Activated CD4-positive, CD25-positive, alpha-beta regulatory T cell (primary cell): ENCODE results near the gene TNFAIP8L1.

Experiments
- DNase-seq, 4 experiments: peaks; one replicate each; lab custom pipeline; 2025; lab: John Stamatoyannopoulos, UW

TNFAIP8L1 gene

DNA sequence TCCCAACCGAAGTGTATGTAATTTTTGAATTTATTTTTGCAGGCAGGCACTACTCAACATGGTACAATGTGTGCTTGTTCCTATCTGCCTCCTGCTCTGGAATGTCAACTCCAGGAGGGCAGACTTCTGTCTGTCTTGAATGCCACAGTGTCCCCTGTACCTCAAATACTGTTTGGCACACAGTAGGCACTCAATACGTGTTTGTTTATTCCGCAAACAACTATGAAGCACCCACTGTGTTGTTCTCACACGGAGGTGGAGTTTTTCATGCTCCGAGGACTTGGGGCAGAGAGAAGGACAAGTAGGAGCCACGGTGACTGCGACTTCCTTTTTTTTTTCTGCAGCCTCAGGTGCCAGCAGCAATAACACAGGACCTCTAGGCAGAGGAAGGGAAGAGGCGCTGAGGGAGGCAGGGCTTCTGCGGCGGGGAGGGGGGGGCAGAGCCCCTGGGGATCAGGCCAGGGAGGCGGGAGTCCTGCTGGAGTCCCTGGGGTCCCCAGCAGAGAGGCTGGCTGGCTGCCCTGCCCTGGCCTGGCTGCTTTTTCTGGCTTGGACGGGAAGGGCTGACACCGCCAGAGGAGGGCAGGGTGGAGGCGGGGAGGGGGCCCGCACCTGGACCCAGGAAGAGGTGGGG lies 29.3 kb upstream of the TNFAIP8L1 start:
- no peak for DNase-seq

GRCh38 chr19:4613254-4613751 lies 26.0 kb upstream of the TNFAIP8L1 start:
- no peak for DNase-seq

GRCh38 chr19:4618019-4618418 lies 21.3 kb upstream of the TNFAIP8L1 start:
- no peak for DNase-seq

- DNase-seq, result no peak
These were observed 19.5 kb upstream of the TNFAIP8L1 start for GRCh38 chr19:4619668-4620294.

DNA sequence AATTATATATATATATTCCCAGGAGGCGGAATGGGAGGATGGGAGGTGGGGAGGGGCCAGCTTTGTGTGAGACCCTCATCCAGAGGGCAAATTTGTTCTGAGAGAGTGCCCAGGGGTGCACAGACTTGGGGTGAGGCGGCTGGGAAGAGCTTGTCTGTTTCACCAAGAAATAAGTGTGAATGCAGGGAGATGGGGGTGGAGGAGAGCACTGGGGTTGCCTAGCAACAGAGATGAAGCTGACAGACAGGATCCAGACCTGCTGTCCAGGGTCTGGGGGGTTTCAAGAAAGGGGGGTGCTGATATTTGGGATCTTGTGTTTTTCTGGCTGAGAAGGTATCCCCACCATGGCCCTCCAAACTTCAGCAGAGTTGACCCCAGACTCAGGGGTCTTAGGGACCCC lies 18.6 kb upstream of the TNFAIP8L1 start:
- no peak for DNase-seq

- DNase-seq, result no peak
These were observed 16.5 kb upstream of the TNFAIP8L1 start for GRCh38 chr19:4622695-4623421.

GRCh38 chr19:4624301-4624700 lies 15.0 kb upstream of the TNFAIP8L1 start:
- DNase-seq, result no peak

DNA sequence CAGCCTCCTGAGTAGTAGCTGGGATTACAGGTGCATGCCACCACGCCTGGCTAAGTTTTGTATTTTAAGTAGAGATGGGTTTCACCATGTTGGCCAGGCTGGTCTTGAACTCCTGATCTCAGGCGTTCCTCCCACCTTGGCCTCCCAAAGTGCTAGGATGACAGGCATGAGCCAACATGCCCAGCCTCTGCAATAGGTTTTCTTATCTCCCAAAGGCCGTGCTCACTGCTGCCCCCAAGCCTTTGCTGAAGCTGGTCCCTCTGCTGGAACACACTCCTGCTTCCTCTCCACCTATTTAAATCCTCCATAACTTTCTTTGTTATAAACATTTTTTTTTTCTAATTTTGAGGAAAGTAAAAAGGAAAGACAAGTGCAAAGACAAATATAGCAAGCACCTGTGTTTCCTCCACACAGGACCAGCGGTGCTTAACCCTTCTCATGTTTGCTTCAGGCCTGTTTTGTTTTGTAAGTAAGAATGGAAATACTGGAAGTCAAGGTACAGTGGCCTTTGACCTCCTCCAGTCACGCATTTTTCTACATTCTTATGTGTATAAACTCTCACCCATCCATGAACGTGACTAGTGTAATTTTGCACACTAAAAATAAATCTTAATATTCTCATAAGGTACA lies 14.5 kb upstream of the TNFAIP8L1 start:
- DNase-seq, result no peak

GRCh38 chr19:4633140-4633967 lies 6.0 kb upstream of the TNFAIP8L1 start:
- peak in 1 of 4 experiments; percentile 15 for DNase-seq

GRCh38 chr19:4635754-4636116 lies 3.6 kb upstream of the TNFAIP8L1 start:
- DNase-seq, result no peak

GRCh38 chr19:4636151-4636717 lies 3.1 kb upstream of the TNFAIP8L1 start:
- peak; percentile 51 to 70 (median 58) for DNase-seq

GRCh38 chr19:4636761-4637160 lies 2.6 kb upstream of the TNFAIP8L1 start:
- DNase-seq, result no peak

GRCh38 chr19:4638317-4638716 lies 999 bp upstream of the TNFAIP8L1 start:
- DNase-seq, result no peak

DNA sequence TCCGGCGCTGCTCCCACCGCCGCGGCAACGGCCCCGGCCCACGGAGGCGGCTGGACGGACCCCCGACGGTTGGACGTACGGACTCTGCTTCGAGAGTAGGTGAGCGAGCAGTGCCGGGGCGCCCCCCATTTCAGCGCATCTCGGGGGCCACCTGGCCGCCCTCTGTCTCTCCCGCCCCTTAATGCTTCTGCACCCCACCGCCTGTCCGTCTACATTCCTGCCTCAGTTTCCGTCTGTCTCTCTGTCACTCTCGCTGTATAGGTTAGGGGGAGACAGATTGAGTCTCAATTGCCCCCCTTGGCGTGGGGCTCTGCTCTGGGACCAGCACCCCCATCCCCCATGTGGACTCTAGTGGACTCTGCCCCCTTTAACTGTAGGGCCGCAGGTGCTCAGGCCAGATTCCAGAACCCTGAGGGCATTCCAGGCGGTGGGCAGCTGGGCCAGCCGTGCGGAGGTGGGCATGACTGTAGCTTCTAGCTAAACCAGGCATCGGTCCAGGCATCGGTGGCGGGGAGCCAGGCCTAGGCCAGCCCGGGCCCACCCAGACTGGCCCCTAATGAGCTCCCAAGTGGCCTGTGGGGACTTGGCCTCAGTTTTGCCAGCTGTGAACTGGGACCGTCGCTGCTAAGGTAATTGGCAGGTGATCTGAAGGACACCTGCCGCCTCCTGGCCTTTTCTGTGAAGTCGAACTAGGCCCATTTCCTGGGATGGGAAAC lies 373 bp downstream of the TNFAIP8L1 start:
- DNase-seq, result no peak

- DNase-seq, result no peak
These were observed 1.1 kb downstream of the TNFAIP8L1 start for GRCh38 chr19:4640247-4641000.

- no peak for DNase-seq
These were observed 1.8 kb downstream of the TNFAIP8L1 start for GRCh38 chr19:4641132-4641531.

DNA sequence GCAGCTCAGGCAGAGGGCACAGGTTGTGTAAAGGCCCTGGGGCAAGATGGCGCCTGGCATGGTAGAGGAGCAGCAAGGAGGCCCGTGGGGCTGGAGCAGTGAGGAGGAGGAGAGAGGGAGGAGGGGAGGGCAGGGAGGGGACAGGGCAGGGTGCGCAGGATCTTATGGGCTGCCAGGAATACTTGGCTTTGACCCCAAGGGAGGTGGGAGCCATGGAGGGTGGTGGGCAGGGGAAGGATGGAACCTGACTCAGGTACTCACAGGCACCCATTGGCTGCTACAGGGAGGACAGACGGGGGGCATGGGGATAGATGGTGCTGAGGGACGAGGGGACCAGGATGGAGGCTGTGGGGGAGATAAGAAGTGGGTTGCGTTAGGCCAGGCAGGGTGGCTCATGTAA lies 3.3 kb downstream of the TNFAIP8L1 start:
- no peak for DNase-seq

GRCh38 chr19:4645718-4646117 lies 6.4 kb downstream of the TNFAIP8L1 start:
- DNase-seq, result no peak

- no peak for DNase-seq
These were observed 8.6 kb downstream of the TNFAIP8L1 start for GRCh38 chr19:4647676-4648644.
